Hippocampal formation (tissue), 2 donors: ENCODE results near the gene PREP.

Experiments used
- DNase-seq, 2 donors: peaks; one replicate each; lab custom pipeline; 2025; lab: John Stamatoyannopoulos, UW

PREP gene

DNA sequence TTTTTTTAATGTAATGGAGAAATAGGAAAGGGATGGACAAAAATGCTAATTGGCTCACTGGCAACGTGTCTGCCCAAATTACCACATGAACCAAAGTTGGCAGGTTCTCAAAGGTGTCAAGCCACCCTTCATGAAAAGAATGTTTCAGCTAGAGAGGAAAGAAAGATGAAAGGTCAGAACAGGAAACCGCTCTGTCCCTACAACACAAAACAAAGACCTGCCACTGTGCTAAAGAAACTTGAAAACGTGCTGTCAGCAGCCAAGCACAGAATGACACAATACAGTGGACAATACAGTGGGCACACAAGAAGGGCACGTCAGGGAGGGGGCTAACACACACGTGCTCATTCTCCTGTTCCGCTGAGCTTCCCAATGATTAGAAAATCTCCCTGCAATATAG is 4.9 kb downstream of the PREP start:
- DNase-seq = no peak

DNA sequence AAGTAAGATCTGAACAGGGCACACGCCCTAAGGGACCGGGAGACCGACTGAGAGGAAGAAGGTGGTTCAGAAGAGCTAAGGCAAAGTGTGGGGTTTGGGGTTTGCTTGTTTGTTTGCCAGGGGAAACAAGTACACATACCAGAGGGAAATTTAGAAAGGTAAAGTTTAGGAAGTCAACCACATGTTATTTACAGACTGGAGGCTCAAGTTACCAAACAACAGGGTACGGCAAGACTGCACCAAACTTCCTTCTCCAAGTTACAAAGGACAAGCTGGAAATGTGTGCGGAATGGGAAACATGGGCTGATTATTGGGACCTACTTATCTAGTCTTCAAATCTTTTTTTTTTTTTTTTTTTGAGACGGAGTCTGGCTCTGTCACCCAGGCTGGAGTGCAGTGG is 11.2 kb downstream of the PREP start:
- no peak for DNase-seq

DNA sequence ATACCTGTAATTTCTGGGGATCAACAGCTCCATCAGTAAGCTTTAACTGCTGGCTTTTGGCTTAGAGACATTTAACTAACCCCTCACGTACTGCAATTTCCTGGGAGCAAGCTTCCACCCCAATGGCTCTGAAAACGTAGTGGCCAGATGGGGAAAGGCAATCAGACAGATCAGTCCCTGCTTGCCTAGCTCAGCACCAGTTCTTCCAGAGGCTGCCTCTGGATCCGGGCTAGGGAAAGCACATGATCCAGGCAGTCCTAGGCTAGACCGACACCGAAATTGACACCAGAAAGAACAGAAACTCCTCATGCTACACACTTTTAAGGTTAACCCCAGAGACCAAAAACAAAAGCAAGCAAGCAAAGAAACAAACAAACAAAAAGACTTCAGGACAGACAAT is 13.3 kb downstream of the PREP start:
- no peak for DNase-seq

DNA sequence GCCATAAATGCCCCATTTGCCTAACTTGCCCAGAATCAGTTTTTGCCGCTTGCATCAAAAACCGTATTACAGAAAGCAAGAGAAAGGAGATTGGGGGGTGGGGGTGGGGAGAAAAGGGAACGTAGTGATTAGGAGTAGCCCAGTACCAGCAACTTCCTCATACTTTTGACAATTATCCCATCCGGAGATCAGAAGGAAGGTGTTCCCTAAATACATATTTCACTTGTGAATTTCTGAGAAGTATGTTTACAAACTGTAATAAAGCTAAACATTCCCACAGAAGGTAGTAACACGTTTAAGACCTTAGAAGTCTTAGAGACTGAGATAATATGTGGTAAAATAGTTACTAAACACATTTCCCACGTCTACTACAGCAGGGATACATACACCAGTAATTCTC is 14.5 kb downstream of the PREP start:
- no peak for DNase-seq

DNA sequence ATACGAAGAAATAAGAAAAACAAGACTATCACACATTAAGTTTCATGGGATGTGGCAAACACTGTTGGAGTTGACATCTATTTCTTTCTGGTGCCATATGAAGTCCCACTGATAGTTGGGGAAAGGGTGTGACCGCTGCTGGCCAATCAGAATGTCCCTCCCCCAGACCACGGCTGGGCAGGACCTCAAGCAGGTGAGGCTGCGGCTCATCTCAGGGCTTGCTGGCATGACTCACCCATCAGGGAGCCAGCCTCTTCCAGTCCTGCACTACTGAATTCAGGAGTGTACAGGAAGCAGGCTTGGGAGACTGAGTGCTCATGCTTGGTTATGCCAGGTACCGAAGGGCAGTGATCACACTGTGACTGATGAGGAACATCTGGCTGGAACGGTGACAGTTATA is 18.9 kb downstream of the PREP start:
- no peak for DNase-seq

DNA sequence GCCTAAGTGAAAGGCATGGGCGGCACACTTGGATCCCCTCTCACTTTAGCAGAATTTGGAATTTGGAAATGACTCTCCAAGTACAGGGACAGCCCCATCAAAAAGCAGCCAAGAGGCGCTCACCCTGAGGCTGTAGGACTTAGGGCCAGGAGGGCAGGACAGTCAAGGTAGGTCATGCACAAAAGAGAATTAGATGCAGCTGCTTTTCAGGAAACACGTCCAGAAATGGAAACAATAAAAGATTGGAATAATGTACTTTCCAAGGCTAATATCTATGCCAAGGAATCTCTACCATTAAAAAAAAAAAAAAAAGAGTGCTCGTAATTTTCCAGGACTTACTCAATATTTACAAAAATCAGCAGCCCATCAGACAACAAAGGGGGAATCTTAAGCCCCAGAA is 19.9 kb downstream of the PREP start:
- no peak for DNase-seq

DNA sequence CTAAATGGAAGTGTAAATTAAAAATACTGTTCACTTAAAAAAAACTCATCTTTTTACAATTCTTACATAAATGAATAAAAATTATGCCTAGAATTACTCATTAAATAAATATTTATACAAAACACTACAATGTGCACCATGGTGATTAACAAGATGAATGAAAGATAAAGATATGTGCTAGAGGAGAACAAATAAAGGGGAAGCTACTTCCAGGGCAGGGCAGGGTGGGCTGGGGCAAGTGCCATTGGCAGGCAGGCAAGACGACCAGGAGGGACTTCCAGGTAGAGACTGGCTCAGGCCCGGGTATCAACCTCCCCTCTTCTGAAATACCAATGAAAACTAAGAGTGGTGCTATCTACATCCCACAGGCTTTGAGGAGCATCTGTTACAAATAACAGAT is 20.4 kb downstream of the PREP start:
- no peak for DNase-seq

DNA sequence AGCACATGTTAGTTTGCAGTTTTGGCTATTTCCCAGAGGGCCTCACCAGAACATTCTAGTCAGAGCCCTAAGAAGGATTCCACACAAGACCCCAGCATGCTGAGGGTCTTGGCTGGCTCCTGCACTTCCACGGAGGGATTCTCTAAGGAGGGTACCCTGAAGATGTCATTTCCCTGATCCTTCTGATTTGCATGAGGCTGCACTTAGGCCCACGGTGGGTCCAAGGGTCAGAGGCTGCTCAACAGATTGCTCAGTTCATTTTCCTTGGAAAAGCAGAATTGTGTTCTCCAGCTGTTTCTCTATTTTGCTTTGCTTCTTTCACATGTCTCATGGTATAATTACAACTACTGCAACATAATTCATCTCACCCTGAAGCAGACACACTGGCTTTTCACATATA is 22.2 kb downstream of the PREP start:
- no peak for DNase-seq

DNA sequence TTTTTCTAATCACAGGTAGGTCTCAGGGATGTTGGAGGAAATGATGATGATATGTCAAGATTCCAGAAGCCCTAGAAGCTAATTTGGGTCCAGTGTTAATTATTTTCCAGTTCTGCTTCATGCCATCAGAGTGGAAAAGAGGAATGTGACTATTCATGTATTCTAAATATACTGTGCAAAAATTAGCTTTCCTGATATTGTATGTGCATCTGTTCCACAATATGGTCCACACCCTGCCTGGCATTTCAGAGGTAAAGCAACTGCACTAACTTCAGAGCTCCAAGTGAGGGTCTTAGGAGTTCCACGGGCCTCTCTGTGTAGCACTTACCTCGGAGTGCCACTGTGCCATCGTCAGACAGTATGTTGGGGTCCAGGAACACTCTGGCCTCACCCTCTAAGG is 27.1 kb downstream of the PREP start:
- DNase-seq = no peak

DNA sequence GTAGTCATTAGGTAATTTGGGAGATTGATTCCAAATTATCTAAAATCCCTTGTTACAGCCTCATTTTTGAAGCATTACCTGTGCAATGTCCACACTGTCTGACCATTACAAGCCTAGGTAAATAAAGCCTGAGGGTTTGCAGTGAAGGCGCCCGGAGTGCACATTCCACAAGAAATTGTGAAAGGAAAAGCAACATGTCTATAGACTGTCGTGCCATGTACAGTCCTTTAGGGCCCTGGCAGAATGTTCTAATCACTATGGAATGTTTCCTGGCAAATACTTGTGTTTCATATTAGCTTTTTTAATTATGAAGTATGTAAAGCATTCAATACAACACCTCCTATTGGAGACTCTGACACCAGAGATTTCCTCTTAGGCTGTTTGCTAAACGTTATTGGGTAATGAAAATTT is 28.9 kb downstream of the PREP start:
- DNase-seq = no peak

DNA sequence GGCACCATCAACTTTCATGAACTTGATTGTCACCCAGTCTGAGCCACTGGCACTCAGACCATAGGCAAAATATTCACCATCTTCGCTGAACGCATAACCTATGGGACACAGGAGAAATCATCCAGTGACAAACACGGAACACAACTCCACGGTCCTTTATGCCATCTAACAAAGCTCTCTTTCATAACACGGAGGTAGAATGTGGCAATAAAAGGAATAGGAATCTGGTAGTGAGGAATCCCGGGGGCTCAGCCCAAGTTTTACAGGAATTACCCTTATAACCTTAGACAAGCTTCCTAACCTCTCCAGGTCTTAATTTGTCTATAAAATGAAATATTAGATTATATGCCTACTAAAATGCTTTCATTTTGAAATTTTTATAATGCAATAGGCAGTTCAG is 29.4 kb downstream of the PREP start:
- DNase-seq = no peak

DNA sequence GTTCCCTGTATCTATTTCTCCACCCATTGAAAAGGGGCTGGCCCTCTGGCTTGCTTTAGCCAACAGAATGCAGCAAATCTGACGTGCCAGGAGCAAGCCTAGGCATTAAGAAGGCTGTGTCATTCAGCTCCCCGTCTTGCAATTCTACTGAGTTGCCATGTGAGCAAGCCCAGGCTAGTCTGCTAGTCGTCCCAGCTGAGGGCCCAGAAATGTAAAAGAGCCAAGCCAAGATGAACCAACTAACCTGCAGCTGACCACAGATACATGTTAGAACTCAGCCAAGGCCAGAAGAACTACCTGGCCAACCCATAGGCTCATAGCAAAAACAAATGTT is 30.1 kb downstream of the PREP start:
- no peak for DNase-seq

DNA sequence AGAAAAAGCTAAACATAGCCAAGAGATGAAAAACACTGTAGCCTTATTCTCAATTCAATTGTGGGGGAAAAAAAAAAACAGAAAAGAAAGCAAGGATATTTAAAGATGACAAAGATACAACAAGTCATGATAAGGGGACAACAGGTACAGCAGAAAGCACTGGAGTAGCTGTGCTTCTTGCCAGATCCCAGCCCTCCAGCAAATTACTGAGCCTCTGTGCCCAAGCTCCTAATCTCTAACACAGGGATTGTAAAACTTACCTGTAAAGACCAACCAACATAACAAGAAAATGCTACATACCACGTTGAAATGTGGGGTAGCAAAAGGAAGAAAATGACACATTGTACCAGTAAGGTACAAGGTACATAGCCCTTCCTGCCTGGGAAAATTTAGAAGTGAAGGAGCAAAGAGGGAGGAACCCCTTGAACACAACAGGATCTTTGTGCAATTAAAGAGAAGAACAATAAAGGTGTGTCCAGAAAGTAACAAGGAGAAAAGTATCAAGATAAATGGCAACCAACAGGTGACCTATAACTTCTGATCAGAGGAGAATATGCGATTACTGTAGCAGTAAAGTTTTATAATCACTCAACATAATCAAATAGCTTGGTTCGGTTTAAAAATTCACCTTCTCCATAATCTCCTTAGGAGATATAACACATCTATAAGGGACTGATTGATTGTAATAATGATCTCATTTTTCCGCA is 30.6 kb downstream of the PREP start:
- no peak for DNase-seq

DNA sequence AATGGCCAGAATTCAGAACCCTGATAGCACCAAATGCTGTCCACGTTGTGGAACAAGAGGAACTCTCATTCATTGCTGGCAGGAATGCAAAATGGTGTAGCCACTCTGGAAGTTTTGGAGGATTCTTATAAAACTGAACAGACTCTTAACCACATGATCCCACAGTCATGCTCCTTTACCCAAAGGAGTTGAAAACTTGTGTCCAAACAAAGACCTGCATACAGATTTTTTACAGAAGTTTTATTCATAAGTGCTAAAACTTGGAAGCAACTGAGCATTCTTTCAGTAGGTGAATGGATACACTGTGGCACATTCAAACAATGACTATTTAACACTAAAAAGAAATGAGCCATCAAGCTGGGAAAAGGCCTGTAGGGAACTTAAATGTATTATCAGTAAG is 32.5 kb downstream of the PREP start:
- no peak for DNase-seq

DNA sequence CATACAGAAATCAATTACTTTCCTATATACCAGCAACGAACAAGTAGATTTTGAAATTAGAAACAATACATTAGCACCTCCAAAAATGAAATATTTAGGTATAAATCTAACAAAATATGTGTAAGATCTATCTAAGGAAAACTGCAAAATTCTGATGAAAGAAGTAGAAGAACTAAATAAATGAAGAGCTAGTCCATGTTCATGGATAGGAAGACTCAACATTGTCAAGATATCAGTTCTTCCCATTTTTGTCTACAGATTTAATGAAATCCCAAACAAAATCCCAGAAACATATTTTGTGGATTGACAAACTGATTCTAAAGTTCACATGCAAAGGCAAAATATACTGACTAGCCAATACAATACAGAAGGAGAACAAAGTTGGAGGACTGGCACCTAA is 33.7 kb downstream of the PREP start:
- no peak for DNase-seq

DNA sequence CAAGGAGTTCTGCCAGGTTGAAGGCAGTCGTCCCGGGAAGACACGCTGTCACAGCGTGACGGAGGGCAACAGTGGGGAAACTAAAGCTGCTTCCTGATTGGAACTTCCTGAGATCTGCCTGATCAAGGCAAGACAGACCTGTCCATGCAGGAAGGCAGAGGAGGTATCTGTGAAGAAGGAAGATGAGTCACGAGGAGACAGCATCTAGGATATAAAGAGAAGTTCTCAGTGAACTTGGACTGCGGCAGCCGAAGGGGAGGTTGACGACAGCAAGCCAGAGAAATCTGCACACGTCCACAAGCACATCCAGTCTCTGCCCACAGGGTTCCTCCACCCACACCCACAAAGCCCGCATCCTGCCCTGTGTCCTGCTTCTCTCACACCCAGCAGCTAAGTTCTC is 38.6 kb downstream of the PREP start:
- DNase-seq = no peak

DNA sequence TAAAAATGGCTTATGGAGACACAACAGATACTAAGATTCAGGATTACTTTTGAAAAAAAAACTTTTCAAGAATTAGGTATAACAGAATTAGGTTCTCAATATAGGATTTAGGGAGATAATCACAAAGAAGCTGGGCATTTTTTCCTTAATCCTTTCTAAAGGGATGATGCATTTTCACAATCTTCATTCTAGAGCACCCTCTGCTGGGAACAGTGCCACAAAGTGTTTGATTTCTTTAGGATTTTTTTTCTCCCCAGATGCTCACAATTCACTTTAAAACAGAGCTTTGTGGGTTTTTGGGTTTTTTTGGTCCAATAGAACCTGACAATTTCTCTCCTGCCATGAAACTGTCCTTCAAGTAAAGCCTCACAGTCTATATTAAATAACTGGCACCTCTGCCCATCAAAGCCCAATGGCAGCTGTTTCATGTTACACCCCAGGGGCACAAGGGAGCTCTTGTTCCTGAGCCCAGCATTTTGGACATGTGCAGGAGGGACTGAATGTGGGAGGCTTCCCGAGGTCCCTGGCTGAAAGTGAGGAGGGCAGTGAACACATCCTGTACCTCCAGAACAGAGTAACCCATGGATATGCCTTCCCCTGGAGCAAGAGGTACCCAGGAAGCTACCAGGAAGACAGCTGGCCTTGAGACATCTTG is 39.7 kb downstream of the PREP start:
- DNase-seq = peak in 1 of 2 donors; percentile 37

DNA sequence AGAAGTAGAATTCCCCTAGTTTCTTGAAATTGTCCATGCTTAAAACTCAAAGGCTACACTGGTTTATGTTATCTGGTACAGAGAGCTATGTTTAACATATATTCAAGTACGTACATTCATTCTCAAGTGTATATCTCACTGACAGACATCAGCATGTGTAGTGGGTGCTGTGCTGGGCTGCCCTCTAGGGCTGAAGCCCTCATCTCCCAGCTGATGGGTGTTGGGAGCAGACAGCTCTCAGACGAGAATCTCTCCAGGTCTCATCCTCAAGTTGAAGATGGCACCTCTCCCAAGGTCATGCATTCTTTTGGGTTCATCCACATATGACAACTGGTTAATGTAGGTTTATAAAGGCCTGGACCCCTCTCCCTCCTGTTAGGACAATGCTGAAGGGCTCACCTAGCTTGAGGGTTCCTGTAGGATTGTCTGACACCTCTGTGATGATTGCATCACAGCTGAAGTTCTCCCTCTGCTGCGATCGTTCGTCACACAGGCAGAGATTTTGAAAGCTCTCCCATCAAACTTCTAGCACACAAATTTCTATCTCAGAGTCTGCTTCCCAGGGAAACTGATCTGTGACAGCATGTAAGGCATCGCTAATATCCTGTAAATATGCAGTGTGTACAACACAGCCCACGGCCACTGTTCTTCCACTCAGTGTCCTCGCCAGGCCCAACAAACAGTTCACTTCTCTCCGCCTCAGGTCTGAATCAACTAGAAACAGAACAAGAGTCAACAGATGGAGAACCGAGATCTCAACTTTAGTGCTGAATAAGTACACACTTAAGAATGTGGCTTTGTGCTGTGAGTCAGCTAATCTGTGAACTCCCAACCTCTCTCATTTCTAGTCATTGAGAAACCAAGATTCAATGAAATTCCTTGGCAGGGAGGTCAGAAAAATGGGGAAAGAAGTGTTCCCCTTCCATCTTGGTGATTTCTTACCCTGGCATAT is 43.2 kb downstream of the PREP start:
- DNase-seq = no peak

DNA sequence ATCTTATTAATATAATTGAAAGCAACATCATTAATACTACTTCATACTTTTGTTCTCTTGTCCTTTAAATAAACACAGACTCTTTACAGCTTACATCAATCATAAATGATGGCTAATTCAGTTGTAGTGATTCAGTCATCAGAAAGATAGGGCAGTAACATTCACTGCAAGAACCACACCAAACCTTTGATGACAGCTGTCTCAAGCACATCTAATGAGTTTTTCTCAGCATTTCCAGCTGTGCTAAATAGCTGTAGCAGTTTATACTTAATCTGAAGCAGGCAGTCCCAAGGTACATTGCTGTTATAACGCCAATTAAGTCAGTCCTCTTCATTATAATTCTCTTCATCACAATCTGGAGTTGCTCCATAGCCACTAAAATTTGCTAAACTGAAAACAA is 45.7 kb downstream of the PREP start:
- no peak for DNase-seq

DNA sequence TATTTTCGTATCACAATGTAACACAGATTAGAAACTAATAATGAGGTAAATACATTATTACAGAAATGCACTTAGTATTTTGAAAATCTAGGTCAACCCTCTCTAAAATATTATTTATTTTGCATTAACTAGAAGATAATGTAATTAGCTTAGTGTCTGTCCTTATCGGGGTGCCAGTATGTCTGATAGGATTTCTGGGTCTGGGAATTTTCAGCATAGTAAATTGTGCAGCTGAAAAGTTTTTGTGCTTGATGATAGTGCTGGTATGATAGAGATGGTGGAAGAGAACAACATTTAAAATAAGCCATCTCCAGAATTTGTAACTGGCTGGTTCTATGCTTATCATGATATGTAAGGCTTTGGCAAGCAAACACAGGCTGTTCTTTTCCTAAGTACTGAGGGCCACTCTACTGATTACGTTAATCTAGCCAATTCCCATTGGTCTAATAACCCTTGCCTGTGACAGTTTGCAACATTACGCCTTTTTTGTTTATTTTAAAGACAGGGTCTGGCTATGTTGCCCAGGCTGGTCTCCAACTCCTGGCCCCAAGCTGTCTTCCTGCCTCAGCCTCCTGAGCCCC is 50.8 kb downstream of the PREP start:
- no peak for DNase-seq

DNA sequence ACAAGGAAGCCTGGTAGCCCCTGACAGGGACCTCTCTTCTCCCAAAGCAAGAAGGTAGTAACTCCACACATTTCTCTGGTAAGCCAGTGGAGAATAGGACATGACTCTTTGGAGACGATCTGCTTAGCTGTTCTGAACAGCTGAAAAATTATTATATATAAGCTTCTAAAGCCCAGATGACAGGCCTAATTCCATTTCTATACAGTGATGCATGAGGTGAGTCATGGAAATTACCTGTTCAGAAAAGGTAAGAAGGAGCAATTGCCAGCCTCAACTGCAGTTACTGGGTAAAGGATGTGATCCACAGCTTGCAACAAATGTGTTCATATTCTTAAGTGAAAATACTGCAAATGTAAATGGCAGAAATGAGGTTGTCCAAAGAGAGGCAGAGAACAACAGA is 54.0 kb downstream of the PREP start:
- no peak for DNase-seq

DNA sequence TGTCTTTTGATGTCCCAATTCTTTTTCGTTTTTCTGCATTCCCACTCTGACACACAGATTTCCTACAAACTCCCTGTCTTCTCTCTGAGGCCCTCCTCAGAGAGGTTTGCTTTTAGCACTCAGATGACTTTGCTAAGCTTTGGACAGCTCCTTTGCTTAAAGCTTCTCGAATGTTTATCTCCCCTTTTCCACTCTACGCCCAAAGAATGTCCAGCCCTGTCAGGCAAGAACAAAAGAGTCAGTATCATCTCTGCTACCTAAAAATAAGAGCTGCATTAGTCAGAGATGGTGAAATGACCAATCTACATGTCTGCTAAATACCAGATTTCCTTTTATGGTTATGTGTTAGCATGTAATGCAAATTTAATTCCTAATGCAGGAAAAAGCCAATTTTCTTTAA is 56.8 kb downstream of the PREP start:
- no peak for DNase-seq

DNA sequence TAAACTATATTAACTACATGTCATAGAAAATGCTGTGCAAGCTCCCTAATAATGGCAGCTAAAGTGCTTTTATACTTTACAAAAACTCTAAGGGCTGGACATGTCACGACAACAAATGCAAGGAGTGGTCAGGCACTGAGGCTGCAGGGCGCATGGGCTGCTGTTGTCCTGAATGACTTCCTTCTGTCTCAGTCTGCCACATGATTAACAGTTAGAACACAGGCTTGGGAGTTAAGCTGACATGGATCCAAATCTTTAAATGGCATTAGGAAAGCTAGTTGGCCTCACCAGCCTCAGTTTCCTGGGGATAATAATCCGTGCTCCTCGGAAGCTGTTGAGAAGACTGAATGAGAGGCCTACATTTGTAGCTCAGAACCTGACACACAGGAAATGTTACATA is 57.4 kb downstream of the PREP start:
- no peak for DNase-seq
